ENCODE data around the gene ANKS1B. TPM values are rescaled to one million over a fixed set of nuclear protein-coding genes. Genes with fewer than 3 reads are reported as not detected.
A peak's percentile ranks its signal among the peaks of the same experiment; 100 is the strongest.

Gene ANKS1B
- total RNA-seq, 2 donors from 2014 or later, result 1.8 to 2.0 TPM

DNA sequence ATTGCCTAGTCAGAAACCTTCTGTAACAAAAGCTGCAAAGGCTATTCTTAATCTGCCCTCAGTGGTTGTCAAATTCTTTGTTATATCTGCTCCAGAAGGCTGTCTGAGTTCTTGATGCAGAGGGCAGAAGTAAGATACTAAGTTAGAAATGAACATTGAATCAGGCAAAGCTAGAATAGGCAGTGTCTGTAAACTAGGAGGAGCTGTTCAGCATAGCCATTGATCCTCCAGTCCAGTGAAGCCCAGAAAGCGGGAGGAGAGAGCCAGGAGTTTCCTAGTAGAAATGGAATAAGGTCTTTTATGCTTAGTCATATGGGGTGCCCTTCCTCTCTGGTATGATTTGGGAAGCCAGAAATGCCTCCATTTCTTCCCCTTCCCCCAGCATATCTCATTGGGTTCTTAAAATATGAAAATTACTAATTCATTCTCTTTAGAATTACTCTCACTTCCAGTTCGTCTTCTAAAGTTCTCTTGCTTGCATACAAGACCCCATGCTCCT is 1263.5 kb downstream of the ANKS1B start:
- peaks cover 20% of the 10 kb centered on the region for H3K4me1 Mint-ChIP-seq
- H3K27me3 Mint-ChIP-seq, result no peaks in the 10 kb centered on the region
- H3K4me3 Mint-ChIP-seq, result no peak overlapping the region
- no peak overlapping the region for H3K27ac Mint-ChIP-seq
- no peaks in the 10 kb centered on the region for H3K9me3 Mint-ChIP-seq
- ATAC-seq (replicated peaks), result no peak
- H3K36me3 Mint-ChIP-seq (ENCODE audit: low read depth), result peaks cover 87% of the 10 kb centered on the region

GRCh38 chr12:98719515-98720504 is 1264.9 kb downstream of the ANKS1B start:
- Mint-ChIP-seq H3K4me3 (no peak overlapping the region), H3K9me3 (no peaks in the 10 kb centered on the region), H3K4me1 (peaks cover 8% of the 10 kb centered on the region), H3K27me3 (no peaks in the 10 kb centered on the region), H3K36me3 (ENCODE audit: low read depth) (peaks cover 87% of the 10 kb centered on the region), H3K27ac (no peak overlapping the region)
- ATAC-seq (replicated peaks), result no peak

DNA sequence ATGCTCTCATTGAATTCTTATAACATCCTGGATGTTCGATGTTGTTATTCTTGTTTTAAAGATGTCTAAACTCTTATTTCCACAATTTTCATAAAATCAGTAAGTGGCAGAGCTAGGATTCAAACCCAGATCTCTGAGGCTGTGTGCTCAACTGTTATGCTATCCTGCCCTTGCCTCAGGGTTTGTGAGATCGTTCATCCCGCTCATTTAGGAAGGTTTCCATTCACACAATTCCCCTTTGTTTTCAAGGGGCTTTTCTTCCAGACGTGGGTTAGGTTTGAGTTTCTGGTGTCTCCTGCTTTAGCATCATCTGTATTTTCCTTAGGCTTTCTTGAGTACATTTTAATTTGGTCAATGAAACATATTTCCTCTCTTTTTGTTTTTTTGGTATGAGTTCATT is 1270.3 kb downstream of the ANKS1B start:
- no peak for ATAC-seq (replicated peaks)
- peaks cover 91% of the 10 kb centered on the region for H3K36me3 Mint-ChIP-seq (ENCODE audit: low read depth)
- H3K4me1 Mint-ChIP-seq, result no peaks in the 10 kb centered on the region
- no peak overlapping the region for H3K27ac Mint-ChIP-seq
- H3K4me3 Mint-ChIP-seq, result no peak overlapping the region
- H3K27me3 Mint-ChIP-seq, result no peaks in the 10 kb centered on the region
- H3K9me3 Mint-ChIP-seq, result no peaks in the 10 kb centered on the region

GRCh38 chr12:98709022-98709421 is 1275.7 kb downstream of the ANKS1B start:
- Mint-ChIP-seq H3K27ac (peak overlapping the region; percentile 28), H3K27me3 (no peaks in the 10 kb centered on the region), H3K4me1 (no peaks in the 10 kb centered on the region), H3K36me3 (ENCODE audit: low read depth) (peaks cover 79% of the 10 kb centered on the region), H3K9me3 (no peaks in the 10 kb centered on the region), H3K4me3 (no peak overlapping the region)
- ATAC-seq (replicated peaks), result no peak

GRCh38 chr12:98701166-98701565 is 1283.6 kb downstream of the ANKS1B start:
- peaks cover 48% of the 10 kb centered on the region for H3K36me3 Mint-ChIP-seq (ENCODE audit: low read depth)
- H3K27me3 Mint-ChIP-seq, result no peaks in the 10 kb centered on the region
- no peak overlapping the region for H3K4me3 Mint-ChIP-seq
- no peak for ATAC-seq (replicated peaks)
- H3K27ac Mint-ChIP-seq, result no peak overlapping the region
- H3K9me3 Mint-ChIP-seq, result no peaks in the 10 kb centered on the region
- H3K4me1 Mint-ChIP-seq, result peaks cover 9% of the 10 kb centered on the region

DNA sequence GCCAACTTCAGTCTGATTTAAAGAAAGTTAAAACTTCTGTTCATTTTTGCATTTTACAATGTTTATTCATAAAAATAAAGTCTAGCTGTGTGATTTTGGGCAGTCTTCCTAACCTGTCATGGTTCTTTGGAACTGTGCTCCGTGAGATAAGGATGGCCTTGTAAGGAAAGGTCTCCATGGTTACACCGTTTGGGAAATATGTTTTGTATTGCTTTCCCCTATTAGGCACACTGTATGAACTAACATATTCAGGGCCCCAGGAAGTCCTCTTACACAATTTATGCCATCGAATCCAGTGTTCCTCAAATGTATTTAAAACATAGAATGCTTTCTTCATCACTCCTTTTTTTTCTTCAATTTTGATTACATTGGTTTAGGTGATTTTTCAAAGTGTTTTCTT is 1285.2 kb downstream of the ANKS1B start:
- Mint-ChIP-seq H3K9me3 (no peaks in the 10 kb centered on the region), H3K36me3 (ENCODE audit: low read depth) (peaks cover 52% of the 10 kb centered on the region), H3K27me3 (no peaks in the 10 kb centered on the region), H3K4me1 (peaks cover 9% of the 10 kb centered on the region), H3K27ac (no peak overlapping the region), H3K4me3 (no peak overlapping the region)
- ATAC-seq (replicated peaks), result no peak

DNA sequence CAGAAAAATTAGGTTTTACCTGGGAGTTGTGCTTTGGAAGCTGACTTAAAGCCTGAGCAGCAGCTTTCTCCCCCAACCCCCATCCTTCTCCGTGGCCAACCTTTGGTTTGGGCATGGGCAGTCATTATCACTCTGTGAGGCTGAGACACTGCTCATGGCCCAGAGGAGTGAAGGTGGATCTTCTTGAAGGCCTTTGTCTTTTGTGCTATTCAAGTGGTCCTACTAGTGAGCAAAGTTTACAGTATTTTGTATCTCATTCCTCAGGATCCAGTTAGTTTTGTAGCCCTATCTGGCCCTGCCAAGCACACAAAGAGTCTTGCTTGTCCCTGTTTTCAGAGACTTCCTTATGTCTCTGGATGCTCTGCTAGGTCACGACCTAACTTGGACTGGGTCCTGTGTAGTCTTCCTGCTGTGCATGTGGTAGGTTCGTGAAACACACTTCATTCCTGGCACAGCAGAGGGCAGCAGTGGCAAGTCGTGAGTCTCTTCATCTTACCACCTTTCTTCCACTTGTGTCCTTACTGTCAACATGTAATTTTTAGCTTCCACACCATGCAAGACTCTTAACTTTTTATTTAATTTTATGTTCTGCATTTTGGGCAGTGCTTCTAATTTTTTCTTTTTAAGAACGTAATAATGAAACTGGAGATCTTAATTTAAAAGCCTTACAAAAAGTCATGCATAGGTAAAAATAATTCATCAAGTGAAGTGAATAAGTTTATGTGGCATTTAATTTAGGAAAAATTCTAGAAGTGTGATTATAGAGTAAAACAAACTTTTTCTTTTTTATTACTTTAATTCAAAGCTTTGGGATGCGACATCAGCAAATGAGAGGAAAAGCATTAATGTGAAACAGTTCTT is 1285.9 kb downstream of the ANKS1B start:
- Mint-ChIP-seq H3K9me3 (no peaks in the 10 kb centered on the region), H3K4me1 (peaks cover 9% of the 10 kb centered on the region), H3K27ac (peak overlapping the region; percentile 52), H3K36me3 (ENCODE audit: low read depth) (peaks cover 57% of the 10 kb centered on the region), H3K4me3 (no peak overlapping the region), H3K27me3 (no peaks in the 10 kb centered on the region)
- ATAC-seq (replicated peaks), result peak; percentile 80

DNA sequence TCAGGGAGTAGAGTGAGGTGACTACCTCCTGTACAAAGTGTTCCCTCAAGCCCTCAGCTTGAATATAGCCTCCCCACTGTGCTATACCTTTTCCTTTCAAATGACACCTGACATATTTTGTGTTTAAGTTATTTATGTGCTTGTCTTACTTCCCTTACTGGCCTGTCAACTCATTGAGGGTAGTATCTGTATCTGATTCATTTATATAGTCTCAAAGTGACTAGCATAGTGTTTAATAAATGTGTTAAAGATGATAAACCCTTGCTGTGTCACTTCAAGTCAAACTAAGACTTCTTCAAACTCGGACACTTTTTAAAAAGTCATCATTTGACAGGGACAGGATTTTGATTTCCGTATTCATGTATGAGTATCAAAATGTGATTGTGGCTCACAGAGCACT is 1287.5 kb downstream of the ANKS1B start:
- H3K27ac Mint-ChIP-seq, result peak overlapping the region; percentile 12
- H3K9me3 Mint-ChIP-seq, result no peaks in the 10 kb centered on the region
- peak; percentile 65 for ATAC-seq (replicated peaks)
- peaks cover 9% of the 10 kb centered on the region for H3K4me1 Mint-ChIP-seq
- H3K4me3 Mint-ChIP-seq, result no peak overlapping the region
- peaks cover 68% of the 10 kb centered on the region for H3K36me3 Mint-ChIP-seq (ENCODE audit: low read depth)
- no peaks in the 10 kb centered on the region for H3K27me3 Mint-ChIP-seq

DNA sequence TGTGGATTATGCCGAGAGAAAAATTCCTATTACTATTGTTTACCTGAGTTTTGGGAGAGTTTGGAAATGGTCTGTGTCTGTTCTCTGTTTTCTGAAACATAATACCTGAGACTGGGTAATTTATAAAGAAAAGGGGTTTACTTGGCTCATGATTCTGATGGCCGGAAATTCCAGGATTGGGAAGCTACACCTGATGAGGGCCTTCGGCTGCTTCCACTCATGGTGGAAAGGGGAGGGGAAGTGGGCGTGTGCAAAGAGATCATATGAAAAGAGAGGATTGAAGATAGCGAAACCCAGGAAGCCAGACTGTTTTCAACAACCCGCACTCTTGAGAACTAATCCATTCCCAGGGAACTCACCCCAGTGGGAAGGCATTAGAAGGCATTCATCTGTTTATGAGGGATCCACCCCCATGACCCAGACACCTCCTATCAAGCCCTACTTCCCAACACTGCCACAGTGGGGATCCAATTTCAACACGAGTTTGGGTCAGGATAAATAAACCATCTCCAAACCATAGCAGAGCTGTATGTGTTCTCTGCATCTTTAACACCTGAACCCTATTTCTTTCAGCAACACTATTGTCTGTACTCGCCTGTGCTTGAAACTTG is 1288.6 kb downstream of the ANKS1B start:
- H3K4me1 Mint-ChIP-seq, result peaks cover 16% of the 10 kb centered on the region
- H3K9me3 Mint-ChIP-seq, result no peaks in the 10 kb centered on the region
- no peaks in the 10 kb centered on the region for H3K27me3 Mint-ChIP-seq
- peaks cover 77% of the 10 kb centered on the region for H3K36me3 Mint-ChIP-seq (ENCODE audit: low read depth)
- H3K27ac Mint-ChIP-seq, result peak overlapping the region; percentile 12
- no peak for ATAC-seq (replicated peaks)
- H3K4me3 Mint-ChIP-seq, result no peak overlapping the region

GRCh38 chr12:98691351-98691750 is 1293.4 kb downstream of the ANKS1B start:
- ATAC-seq (replicated peaks), result no peak
- Mint-ChIP-seq H3K9me3 (no peaks in the 10 kb centered on the region), H3K27me3 (no peaks in the 10 kb centered on the region), H3K4me3 (no peak overlapping the region), H3K4me1 (peaks cover 12% of the 10 kb centered on the region), H3K36me3 (ENCODE audit: low read depth) (peaks cover 90% of the 10 kb centered on the region), H3K27ac (peak overlapping the region; percentile 47)

GRCh38 chr12:98686603-98687002 is 1298.1 kb downstream of the ANKS1B start:
- peaks cover 9% of the 10 kb centered on the region for H3K4me1 Mint-ChIP-seq
- H3K27me3 Mint-ChIP-seq, result no peaks in the 10 kb centered on the region
- no peaks in the 10 kb centered on the region for H3K9me3 Mint-ChIP-seq
- no peak overlapping the region for H3K4me3 Mint-ChIP-seq
- no peak for ATAC-seq (replicated peaks)
- peaks cover 95% of the 10 kb centered on the region for H3K36me3 Mint-ChIP-seq (ENCODE audit: low read depth)
- no peak overlapping the region for H3K27ac Mint-ChIP-seq
